Loucy (cell line): ENCODE data around the gene SUN1.

Source experiments
- EZH2phosphoT487 ChIP-seq: fragments of 200-600 bp; IDR thresholded peaks from 2 replicates; pipeline ENCODE4 v1.6.1; 2018; ENCODE audit warnings: antibody characterized with exemption, mild to moderate bottlenecking, moderate library complexity, borderline replicate concordance
- TF ChIP-seq, protein P1 (sequence below): fragments of 200-600 bp; sonication (generic); conservative IDR thresholded peaks from 2 replicates; pipeline ENCODE4 v1.5.1; 2014; ENCODE audit warnings: mild to moderate bottlenecking, antibody characterized with exemption, low read length

DNA sequence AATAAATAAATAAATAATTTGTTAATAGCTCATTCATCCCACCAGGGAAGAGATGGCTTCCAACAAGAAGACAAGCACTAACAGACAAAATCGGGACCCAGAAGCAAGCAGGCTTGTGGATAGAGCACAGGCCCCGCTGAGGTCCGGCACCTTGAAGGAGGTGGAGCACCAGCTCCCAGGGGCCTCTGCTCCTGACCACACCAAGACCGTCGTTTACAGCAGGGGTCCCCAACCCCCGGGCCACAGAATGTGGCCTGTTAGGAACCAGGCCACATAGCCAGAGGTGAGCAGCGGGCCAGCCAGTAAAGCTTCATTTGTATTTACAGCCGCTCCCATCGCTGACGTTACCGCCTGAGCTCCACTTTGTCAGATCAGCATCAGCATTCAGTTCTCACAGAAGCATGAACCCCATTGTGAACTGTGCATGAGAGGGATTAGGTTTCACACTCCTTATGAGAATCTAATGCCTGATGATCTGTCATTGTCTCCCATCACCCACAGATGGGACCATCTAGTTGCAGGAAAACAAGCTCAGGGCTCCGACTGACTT is 33.3 kb upstream of the SUN1 start:
- no peak for TF ChIP-seq EZH2phosphoT487
- TF ChIP-seq, protein P1, sequence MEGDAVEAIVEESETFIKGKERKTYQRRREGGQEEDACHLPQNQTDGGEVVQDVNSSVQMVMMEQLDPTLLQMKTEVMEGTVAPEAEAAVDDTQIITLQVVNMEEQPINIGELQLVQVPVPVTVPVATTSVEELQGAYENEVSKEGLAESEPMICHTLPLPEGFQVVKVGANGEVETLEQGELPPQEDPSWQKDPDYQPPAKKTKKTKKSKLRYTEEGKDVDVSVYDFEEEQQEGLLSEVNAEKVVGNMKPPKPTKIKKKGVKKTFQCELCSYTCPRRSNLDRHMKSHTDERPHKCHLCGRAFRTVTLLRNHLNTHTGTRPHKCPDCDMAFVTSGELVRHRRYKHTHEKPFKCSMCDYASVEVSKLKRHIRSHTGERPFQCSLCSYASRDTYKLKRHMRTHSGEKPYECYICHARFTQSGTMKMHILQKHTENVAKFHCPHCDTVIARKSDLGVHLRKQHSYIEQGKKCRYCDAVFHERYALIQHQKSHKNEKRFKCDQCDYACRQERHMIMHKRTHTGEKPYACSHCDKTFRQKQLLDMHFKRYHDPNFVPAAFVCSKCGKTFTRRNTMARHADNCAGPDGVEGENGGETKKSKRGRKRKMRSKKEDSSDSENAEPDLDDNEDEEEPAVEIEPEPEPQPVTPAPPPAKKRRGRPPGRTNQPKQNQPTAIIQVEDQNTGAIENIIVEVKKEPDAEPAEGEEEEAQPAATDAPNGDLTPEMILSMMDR, result no peak
